Astrocyte of the spinal cord (primary cell): ENCODE measurements around the gene UBE2QL1.

Source experiments
- DNase-seq: peaks from one replicate; pipeline ENCODE4 v3.0.0; 2011; ENCODE audit warnings: low read depth, low spot score
- H3K4me3 ChIP-seq: 2 replicates; pipeline ENCODE4 v1.5.1; 2011; ENCODE audit warnings: low read depth, mild to moderate bottlenecking, low read length, moderate library complexity
- in situ Hi-C: cut with HindIII; loops from 2 replicates; pipeline ENCODE4 v1.10.0; 2017; ENCODE audit warnings: low sequenced_read_pairs
- TF ChIP-seq, protein P1 (sequence below): IDR thresholded peaks from 2 replicates; pipeline ENCODE4 v1.5.1; 2012; ENCODE audit warnings: low read depth, mild to moderate bottlenecking, low read length, inconsistent platforms

Gene UBE2QL1

GRCh38 chr5:6453937-6454560, 5.4 kb downstream of the UBE2QL1 start:
- no peak for DNase-seq
- TF ChIP-seq, protein P1, sequence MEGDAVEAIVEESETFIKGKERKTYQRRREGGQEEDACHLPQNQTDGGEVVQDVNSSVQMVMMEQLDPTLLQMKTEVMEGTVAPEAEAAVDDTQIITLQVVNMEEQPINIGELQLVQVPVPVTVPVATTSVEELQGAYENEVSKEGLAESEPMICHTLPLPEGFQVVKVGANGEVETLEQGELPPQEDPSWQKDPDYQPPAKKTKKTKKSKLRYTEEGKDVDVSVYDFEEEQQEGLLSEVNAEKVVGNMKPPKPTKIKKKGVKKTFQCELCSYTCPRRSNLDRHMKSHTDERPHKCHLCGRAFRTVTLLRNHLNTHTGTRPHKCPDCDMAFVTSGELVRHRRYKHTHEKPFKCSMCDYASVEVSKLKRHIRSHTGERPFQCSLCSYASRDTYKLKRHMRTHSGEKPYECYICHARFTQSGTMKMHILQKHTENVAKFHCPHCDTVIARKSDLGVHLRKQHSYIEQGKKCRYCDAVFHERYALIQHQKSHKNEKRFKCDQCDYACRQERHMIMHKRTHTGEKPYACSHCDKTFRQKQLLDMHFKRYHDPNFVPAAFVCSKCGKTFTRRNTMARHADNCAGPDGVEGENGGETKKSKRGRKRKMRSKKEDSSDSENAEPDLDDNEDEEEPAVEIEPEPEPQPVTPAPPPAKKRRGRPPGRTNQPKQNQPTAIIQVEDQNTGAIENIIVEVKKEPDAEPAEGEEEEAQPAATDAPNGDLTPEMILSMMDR: no peak
- in situ Hi-C loops: no loop called here
- H3K4me3 ChIP-seq: no peak overlapping the region

GRCh38 chr5:6454628-6455053, 6.0 kb downstream of the UBE2QL1 start:
- DNase-seq: no peak
- in situ Hi-C loops: no loop called here
- no peak overlapping the region for H3K4me3 ChIP-seq
- TF ChIP-seq, protein P1: no peak

DNA sequence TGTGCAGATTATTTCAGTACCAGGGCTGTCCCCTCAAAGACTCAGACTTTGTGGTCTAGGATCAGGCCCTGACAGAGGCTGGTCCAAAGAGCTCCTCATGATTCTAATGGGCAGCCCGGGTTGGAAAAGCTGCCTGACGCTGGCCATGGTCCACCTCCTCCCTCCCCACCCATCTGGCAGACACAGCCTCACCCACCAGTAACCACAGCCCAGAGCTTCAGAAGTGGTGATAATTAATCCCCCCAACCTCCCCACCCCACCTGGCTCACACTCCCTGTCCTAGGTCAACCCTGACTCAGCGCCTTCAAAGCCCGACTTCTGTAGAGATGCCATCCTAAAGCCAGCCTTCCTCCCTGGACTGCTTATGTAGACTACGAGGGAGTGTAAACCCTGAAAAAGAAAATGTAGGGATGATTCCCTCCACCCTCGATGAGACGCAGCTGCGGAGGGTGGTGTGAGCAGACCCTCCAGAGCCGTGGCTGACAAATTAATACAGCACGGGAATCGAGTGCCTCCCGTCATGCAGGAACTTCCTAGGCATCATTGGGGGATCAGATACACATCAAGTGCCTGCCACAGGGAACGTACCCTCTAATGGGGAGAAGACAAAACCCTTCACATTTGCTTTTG, 7.0 kb downstream of the UBE2QL1 start:
- TF ChIP-seq, protein P1: no peak
- in situ Hi-C loops: no loop called here
- no peak for DNase-seq
- no peak overlapping the region for H3K4me3 ChIP-seq

DNA sequence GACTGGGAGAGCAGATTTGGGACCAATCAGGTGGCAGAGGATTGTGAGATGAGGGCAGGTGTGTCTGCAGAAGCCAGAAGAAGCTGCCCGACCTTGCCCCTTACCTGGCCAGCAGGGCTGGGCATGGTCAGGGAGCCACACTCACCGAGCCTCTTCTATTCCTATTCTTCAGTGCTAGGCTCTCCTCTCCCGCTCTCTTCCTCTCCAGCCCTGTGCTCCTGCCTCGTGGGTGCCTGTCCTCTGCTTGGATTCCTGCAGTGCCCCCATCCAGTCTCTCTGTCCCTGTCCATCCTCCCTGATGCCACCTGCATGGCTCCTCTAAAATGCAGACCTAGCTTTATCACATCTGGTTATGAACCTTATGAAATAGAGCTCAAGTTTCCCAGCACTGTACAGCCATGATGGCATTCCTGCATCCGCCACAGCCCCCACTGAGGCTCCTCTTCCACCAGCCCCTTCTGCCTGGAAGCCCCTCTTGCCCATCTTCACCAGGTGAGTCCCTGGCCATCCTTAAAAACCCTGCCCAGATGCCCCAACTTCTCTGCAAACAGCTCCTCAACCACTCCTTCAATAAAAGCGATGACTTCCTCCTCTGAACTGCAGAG, 8.2 kb downstream of the UBE2QL1 start:
- H3K4me3 ChIP-seq: no peak overlapping the region
- in situ Hi-C loops: no loop called here
- no peak for DNase-seq
- TF ChIP-seq, protein P1: no peak

GRCh38 chr5:6457592-6457991, 8.9 kb downstream of the UBE2QL1 start:
- no peak for DNase-seq
- H3K4me3 ChIP-seq: no peak overlapping the region
- TF ChIP-seq, protein P1: no peak
- in situ Hi-C loops: no loop called here

- H3K4me3 ChIP-seq: no peak overlapping the region
- in situ Hi-C loops: no loop called here
- TF ChIP-seq, protein P1: no peak
- DNase-seq: no peak
Observed at GRCh38 chr5:6458833-6459232, 10.2 kb downstream of the UBE2QL1 start.
